HFF-Myc (cell line): ENCODE data around the gene JPH3.

ENCODE experiments used
- DNase-seq: peaks from one replicate; pipeline ENCODE4 v3.0.0-alpha.2; 2011; ENCODE audit warnings: low read depth; ENCODE audit errors: extremely low read depth
- H3K4me3 ChIP-seq: replicated peaks from 2 replicates; pipeline ENCODE4 v1.5.1; 2011; ENCODE audit warnings: low read depth, mild to moderate bottlenecking, control low read depth, low read length
- TF ChIP-seq, protein P1 (sequence below): IDR thresholded peaks from 2 replicates; pipeline ENCODE4 v1.5.1; 2012; ENCODE audit warnings: mild to moderate bottlenecking, low read depth, low read length, control low read depth; ENCODE audit errors: missing control alignments

Gene JPH3

DNA sequence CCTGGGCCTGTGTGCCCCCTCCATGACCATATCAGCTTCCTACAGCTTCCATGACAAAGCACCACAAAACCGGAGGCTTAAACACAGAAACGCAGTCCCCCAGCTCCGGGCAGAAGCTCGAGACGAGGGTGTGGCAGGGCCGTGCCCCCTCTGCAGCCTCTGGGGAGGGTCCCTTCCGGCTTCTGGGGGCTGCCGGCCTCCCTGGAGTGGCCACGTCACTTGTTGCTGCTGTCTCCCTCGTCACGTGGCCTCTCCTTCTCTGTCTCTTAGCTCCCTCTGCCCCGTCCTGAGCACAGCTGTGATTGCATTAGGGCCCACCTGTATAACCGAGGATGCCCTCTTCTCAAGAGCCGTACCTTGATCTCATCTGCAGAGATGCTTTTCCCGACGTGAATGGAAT, 64.6 kb downstream of the JPH3 start:
- no peak overlapping the region for H3K4me3 ChIP-seq
- no peak for DNase-seq
- TF ChIP-seq, protein P1, sequence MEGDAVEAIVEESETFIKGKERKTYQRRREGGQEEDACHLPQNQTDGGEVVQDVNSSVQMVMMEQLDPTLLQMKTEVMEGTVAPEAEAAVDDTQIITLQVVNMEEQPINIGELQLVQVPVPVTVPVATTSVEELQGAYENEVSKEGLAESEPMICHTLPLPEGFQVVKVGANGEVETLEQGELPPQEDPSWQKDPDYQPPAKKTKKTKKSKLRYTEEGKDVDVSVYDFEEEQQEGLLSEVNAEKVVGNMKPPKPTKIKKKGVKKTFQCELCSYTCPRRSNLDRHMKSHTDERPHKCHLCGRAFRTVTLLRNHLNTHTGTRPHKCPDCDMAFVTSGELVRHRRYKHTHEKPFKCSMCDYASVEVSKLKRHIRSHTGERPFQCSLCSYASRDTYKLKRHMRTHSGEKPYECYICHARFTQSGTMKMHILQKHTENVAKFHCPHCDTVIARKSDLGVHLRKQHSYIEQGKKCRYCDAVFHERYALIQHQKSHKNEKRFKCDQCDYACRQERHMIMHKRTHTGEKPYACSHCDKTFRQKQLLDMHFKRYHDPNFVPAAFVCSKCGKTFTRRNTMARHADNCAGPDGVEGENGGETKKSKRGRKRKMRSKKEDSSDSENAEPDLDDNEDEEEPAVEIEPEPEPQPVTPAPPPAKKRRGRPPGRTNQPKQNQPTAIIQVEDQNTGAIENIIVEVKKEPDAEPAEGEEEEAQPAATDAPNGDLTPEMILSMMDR = no peak

DNA sequence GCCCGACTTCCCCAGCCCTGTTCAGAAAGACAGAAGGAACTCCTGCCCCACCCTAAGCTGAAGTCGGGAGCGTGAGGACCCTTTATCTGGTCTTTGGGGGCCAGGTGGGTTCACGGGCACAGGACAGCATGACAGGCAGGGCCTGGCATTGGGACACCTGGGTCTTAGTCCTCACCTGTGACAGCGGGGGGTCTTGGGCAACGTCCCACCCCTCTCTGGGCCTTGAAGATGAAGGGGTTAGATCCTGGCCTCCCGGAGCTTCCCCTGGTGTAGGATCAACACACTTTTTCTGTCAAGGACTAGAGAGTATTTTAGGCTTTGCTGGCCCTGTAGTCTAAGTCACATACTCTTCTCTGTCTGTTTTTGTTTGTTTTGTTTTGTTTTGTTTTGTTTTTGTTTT, 65.1 kb downstream of the JPH3 start:
- DNase-seq = no peak
- no peak overlapping the region for H3K4me3 ChIP-seq
- TF ChIP-seq, protein P1 = no peak

DNA sequence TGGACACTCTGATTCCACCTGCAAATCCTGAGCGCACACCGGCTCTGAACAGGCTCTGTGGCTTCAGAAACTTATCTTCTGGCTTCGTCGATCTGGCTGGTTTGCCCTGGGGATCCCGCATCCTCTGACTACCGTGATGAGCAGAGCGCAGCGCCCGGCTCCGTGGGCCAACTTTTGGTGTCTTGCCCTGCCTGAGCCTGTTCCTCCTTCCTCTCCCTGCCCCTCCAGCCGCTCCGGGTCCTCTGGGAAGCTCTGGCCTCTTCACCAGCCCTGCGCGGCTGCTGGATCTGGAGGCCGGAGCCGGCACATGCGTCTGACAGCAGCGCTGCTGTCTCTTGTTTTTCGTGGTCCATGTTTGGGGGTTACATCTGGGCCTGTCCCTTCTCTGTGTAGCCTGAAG, 65.6 kb downstream of the JPH3 start:
- no peak for DNase-seq
- no peak overlapping the region for H3K4me3 ChIP-seq
- TF ChIP-seq, protein P1 = no peak

DNA sequence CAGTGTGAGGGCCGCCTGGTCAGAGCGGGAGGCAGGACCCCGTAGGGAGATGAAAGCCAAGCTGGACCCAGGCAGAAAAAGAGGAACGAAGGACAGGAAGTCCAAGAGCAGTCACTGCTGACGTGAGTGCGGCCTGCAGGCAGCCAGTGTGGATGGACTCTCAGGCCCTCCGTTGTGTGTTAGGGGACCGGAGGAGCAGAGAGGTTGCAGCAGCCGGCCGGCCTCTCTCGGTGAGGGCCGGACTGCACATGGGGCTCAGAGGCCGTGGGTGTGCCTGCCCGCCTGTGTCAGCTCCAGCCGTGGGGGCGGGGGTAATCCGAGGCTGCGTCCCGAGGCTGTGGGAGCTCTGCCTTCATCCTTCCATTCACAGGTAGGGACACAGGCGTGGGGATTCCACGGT, 67.4 kb downstream of the JPH3 start:
- no peak for DNase-seq
- no peak overlapping the region for H3K4me3 ChIP-seq
- TF ChIP-seq, protein P1 = no peak

DNA sequence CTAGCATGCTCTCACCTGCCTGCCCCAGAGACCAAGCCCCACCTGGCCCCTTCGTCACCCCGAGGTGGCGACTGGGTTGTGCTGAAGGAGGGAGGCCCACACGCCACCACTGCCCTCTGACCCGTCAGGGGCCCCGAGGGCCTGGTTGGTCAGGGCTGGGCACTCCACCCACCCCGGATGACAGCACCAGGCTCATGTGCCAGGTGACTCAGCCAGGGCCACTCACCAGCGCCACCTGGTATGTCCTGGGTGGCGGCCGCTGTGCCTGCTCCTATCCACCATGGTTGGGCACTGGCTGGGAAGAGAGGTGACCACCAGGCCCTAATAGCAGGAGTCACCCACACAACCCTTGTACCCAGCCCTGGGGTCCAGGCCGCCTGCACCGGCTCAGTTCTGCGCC, 68.9 kb downstream of the JPH3 start:
- TF ChIP-seq, protein P1 = no peak
- DNase-seq = no peak
- H3K4me3 ChIP-seq = no peak overlapping the region

DNA sequence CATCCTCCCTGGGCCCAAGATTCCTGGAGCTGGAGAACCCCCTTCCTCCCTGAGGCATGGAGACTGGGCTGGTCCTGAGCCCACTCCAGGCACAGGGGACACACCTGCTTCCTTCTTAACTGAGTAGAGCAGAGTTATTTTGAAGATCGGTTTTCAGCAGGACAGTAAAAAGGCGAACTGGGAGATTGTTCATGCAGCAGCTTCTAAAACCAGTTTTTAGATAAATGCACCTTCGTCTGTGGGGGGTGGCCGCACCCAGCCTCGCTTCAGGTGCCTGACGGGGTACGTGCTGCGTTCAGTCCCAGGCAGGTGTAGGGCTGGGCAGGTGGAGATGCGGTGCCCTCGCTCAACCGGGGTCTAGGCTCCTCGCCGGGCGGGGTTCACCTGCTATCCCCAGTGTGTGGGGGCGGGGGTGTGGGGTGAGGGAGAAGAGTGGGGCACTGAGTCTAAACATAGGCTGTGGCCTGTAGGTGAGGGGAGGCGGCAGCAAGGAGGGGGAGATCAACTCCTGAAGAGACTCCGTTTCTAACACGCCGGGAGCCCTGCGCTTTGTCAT, 69.5 kb downstream of the JPH3 start:
- no peak for DNase-seq
- H3K4me3 ChIP-seq = no peak overlapping the region
- TF ChIP-seq, protein P1 = no peak

DNA sequence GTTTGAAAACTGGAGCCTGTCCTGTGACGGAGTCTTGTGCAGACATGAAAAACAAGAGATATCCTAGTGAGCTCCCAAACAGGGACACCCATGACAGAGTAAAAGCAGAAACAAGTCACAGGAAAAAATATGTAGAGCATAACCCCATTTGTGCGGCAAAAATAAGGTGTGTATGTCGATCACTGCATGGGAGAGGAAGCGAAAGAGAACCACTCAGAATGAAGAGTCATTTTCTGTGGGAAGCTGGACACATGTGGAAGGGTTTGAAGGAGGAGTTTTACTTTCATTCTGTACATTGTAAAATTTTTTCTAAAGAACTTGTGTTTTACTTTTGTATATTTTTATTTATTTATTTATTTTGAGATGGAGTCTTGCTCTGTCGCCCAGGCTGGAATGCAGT, 72.1 kb downstream of the JPH3 start:
- TF ChIP-seq, protein P1 = no peak
- no peak for DNase-seq
- no peak overlapping the region for H3K4me3 ChIP-seq
